Measurements from ENCODE around the gene EPG5. TPM values are rescaled to one million over a fixed set of nuclear protein-coding genes. Genes with fewer than 3 reads are reported as not detected.

EPG5 gene
- total RNA-seq, 1 experiment from 2014 or later = 22.7 TPM

GRCh38 chr18:45830917-45831316 lies 136.2 kb downstream of the EPG5 start:
- H3K27ac Mint-ChIP-seq = no peak overlapping the region
- ATAC-seq = no peak
- TF ChIP-seq NFE2L1 (CRISPR knock-in tag; IDR thresholded peaks at IDR 0.05) (no peak), FOXJ3 (CRISPR knock-in tag; IDR thresholded peaks at IDR 0.05; ENCODE audit: borderline replicate concordance) (no peak), MXD4 (CRISPR knock-in tag; IDR thresholded peaks at IDR 0.05; ENCODE audit: borderline replicate concordance) (no peak)
- H3K27me3 Mint-ChIP-seq (ENCODE audit: low read depth) = peaks cover 13% of the 10 kb centered on the region
- no peaks in the 10 kb centered on the region for H3K9me3 Mint-ChIP-seq
- ChIA-PET POLR2A (no interaction called here), CTCF (interaction anchor here (1.4 to 2.9 kb wide), 2 partner anchors 20 to 107 kb away, joined by 5 to 15 read pairs; partner anchors contain the start of gene SLC14A1)
- H3K4me1 Mint-ChIP-seq = peaks cover 22% of the 10 kb centered on the region
- no peaks in the 10 kb centered on the region for H3K36me3 Mint-ChIP-seq
- DNase-seq (ENCODE audit: low spot score) = no peak
- no peak overlapping the region for H3K4me3 Mint-ChIP-seq

- Mint-ChIP-seq H3K36me3 (no peaks in the 10 kb centered on the region), H3K27ac (peak overlapping the region; percentile 11; the same call in 1 of the 2 replicates), H3K4me1 (peaks cover 26% of the 10 kb centered on the region), H3K27me3 (ENCODE audit: low read depth) (peaks cover 4% of the 10 kb centered on the region; the same call in 1 of the 2 replicates), H3K4me3 (no peak overlapping the region), H3K9me3 (no peaks in the 10 kb centered on the region)
- DNase-seq (ENCODE audit: low spot score) (no peak), ATAC-seq (no peak)
- ChIA-PET CTCF (interaction anchor here (0.7 to 2.9 kb wide), 4 partner anchors 21 to 106 kb away, joined by 3 to 15 read pairs (median 4); partner anchors contain the start of gene SLC14A1), POLR2A (no interaction called here)
- TF ChIP-seq TP53 (CRISPR knock-in tag; IDR thresholded peaks at IDR 0.05) (no peak), CDX4 (CRISPR knock-in tag; IDR thresholded peaks at IDR 0.05; ENCODE audit: borderline replicate concordance) (no peak), FOXJ3 (CRISPR knock-in tag; IDR thresholded peaks at IDR 0.05; ENCODE audit: borderline replicate concordance) (no peak), ZMAT4 (CRISPR knock-in tag; IDR thresholded peaks at IDR 0.05) (no peak), ZNF396 (CRISPR knock-in tag; IDR thresholded peaks at IDR 0.05; ENCODE audit: borderline replicate concordance) (no peak), SMAD4 (CRISPR knock-in tag; IDR thresholded peaks at IDR 0.05) (no peak), MYBL2 (CRISPR knock-in tag; IDR thresholded peaks at IDR 0.05) (no peak), CBFB (CRISPR knock-in tag; IDR thresholded peaks at IDR 0.05; ENCODE audit: low read depth) (no peak), USF1 (CRISPR knock-in tag; IDR thresholded peaks at IDR 0.05) (no peak), RORB (CRISPR knock-in tag; IDR thresholded peaks at IDR 0.05) (no peak), ATF6 (CRISPR knock-in tag; IDR thresholded peaks at IDR 0.05) (no peak), ZNF219 (CRISPR knock-in tag; IDR thresholded peaks at IDR 0.05; ENCODE audit: borderline replicate concordance) (no peak), NR1H2 (CRISPR knock-in tag; IDR thresholded peaks at IDR 0.05) (no peak), ATF3 (CRISPR knock-in tag; conservative IDR thresholded peaks at IDR 0.05) (no peak), USF2 (CRISPR knock-in tag; IDR thresholded peaks at IDR 0.05) (no peak), NFATC4 (CRISPR knock-in tag; IDR thresholded peaks at IDR 0.05) (no peak), MAX (CRISPR knock-in tag; IDR thresholded peaks at IDR 0.05) (no peak), ATF1 (CRISPR knock-in tag; IDR thresholded peaks at IDR 0.05) (no peak)
These were observed 137.3 kb downstream of the EPG5 start for GRCh38 chr18:45829855-45830254.

Data from WTC11 (cell line).